Upper lobe of left lung (tissue), 4 donors: Measurements from ENCODE around the gene CEP120.
"Not testable (repeated sequence)": the region's sequence is repeated elsewhere in the genome, so short reads cannot be mapped to it uniquely, and the experiment has no call there.

Experiments used
- POLR2A ChIP-seq, 4 donors: fragments of 450-650 bp; IDR thresholded peaks; one replicate each; pipeline ENCODE4 v1.5.1; 2016 to 2017; ENCODE audit warnings: antibody characterized with exemption in 4 of 4, mild to moderate bottlenecking in 2 of 4
- POLR2AphosphoS5 ChIP-seq, 2 donors: sonication (generic); formaldehyde crosslinking; IDR thresholded peaks; one replicate each; pipeline ENCODE4 v1.5.1; 2017; ENCODE audit warnings: antibody characterized with exemption in 2 of 2
- TF ChIP-seq, protein P1 (sequence below), 6 experiments: fragments of 450-650 bp in 4 of 6; fragments of 200-600 bp in 2 of 6; sonication (generic) in 2 of 6; IDR thresholded peaks; one replicate each; pipeline ENCODE4 v1.5.1; 2016 to 2019; ENCODE audit warnings: antibody characterized with exemption in 6 of 6

GRCh38 chr5:123430441-123430840 lies 7.2 kb upstream of the CEP120 start:
- TF ChIP-seq, protein P1, sequence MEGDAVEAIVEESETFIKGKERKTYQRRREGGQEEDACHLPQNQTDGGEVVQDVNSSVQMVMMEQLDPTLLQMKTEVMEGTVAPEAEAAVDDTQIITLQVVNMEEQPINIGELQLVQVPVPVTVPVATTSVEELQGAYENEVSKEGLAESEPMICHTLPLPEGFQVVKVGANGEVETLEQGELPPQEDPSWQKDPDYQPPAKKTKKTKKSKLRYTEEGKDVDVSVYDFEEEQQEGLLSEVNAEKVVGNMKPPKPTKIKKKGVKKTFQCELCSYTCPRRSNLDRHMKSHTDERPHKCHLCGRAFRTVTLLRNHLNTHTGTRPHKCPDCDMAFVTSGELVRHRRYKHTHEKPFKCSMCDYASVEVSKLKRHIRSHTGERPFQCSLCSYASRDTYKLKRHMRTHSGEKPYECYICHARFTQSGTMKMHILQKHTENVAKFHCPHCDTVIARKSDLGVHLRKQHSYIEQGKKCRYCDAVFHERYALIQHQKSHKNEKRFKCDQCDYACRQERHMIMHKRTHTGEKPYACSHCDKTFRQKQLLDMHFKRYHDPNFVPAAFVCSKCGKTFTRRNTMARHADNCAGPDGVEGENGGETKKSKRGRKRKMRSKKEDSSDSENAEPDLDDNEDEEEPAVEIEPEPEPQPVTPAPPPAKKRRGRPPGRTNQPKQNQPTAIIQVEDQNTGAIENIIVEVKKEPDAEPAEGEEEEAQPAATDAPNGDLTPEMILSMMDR (IDR thresholded peaks at IDR 0.05) = not testable (repeated sequence)
- not testable (repeated sequence) for TF ChIP-seq POLR2AphosphoS5, POLR2A (IDR thresholded peaks at IDR 0.05)
